Calu3 (cell line): ENCODE results near the gene RAMP1. TPM values are rescaled to one million over a fixed set of nuclear protein-coding genes. Genes with fewer than 3 reads are reported as not detected.

Source experiments
- BruUV-seq: library from RNA; stranded (reverse); fragments of 400-500 nt; replicated peaks from 2 replicates; lab custom pipeline; 2021; lab: Mats Ljungman, UMichigan
- CTCF ChIA-PET: fragments of 300-600 bp; sonication (Branson Sonifier 250); formaldehyde crosslinking; loops from one replicate; lab custom pipeline; 2022; ENCODE audit warnings: antibody characterized with exemption; lab: Charles Lee
- DNase-seq: peaks from one replicate; pipeline ENCODE4 v3.0.0; 2022
- H3K27ac Mint-ChIP-seq: one replicate; pipeline ENCODE4 v1.8.0; 2022; ENCODE audit warnings: mixed read lengths; ENCODE audit not compliant: unreplicated experiment
- H3K27me3 Mint-ChIP-seq: one replicate; pipeline ENCODE4 v1.8.0; 2022; ENCODE audit warnings: mixed read lengths; ENCODE audit not compliant: unreplicated experiment
- H3K36me3 Mint-ChIP-seq: one replicate; pipeline ENCODE4 v1.8.0; 2022; ENCODE audit warnings: mild to moderate bottlenecking, moderate library complexity, mixed read lengths; ENCODE audit not compliant: insufficient read depth, unreplicated experiment
- H3K4me1 Mint-ChIP-seq: one replicate; pipeline ENCODE4 v1.8.0; 2022; ENCODE audit warnings: mild to moderate bottlenecking, low read depth, mixed read lengths; ENCODE audit not compliant: unreplicated experiment
- H3K4me3 Mint-ChIP-seq: one replicate; pipeline ENCODE4 v1.8.0; 2022; ENCODE audit warnings: mild to moderate bottlenecking, low read depth, moderate library complexity, mixed read lengths; ENCODE audit not compliant: unreplicated experiment
- H3K9me3 Mint-ChIP-seq: one replicate; pipeline ENCODE4 v1.8.0; 2022; ENCODE audit warnings: low read depth, mixed read lengths; ENCODE audit not compliant: unreplicated experiment
- intact Hi-C: fragments of 100-400 bp; cut with micrococcal nuclease; formaldehyde crosslinking; loops from one replicate; pipeline ENCODE4 v1.10.0; 2022; ENCODE audit not compliant: unreplicated experiment
- total RNA-seq: library from RNA; stranded (reverse); gene quantifications from 2 replicates; pipeline ENCODE4 v1.2.3, GENCODE V29; 2022
- TF ChIP-seq, protein P1 (sequence below): fragments of 200-600 bp; IDR thresholded peaks from one replicate; pipeline ENCODE4 v1.8.0; 2022; ENCODE audit warnings: antibody characterized with exemption; ENCODE audit not compliant: unreplicated experiment

The RAMP1 gene
- total RNA-seq, 1 experiment from 2014 or later: 9.8 TPM

- H3K27ac Mint-ChIP-seq: no peak overlapping the region
- H3K9me3 Mint-ChIP-seq: no peaks in the 10 kb centered on the region
- no peaks in the 10 kb centered on the region for H3K4me1 Mint-ChIP-seq
- TF ChIP-seq, protein P1, sequence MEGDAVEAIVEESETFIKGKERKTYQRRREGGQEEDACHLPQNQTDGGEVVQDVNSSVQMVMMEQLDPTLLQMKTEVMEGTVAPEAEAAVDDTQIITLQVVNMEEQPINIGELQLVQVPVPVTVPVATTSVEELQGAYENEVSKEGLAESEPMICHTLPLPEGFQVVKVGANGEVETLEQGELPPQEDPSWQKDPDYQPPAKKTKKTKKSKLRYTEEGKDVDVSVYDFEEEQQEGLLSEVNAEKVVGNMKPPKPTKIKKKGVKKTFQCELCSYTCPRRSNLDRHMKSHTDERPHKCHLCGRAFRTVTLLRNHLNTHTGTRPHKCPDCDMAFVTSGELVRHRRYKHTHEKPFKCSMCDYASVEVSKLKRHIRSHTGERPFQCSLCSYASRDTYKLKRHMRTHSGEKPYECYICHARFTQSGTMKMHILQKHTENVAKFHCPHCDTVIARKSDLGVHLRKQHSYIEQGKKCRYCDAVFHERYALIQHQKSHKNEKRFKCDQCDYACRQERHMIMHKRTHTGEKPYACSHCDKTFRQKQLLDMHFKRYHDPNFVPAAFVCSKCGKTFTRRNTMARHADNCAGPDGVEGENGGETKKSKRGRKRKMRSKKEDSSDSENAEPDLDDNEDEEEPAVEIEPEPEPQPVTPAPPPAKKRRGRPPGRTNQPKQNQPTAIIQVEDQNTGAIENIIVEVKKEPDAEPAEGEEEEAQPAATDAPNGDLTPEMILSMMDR: no peak
- no TSS peak for BruUV-seq
- no peak for DNase-seq
- no peaks in the 10 kb centered on the region for H3K27me3 Mint-ChIP-seq
- intact Hi-C loops: no loop called here
- no peak overlapping the region for H3K4me3 Mint-ChIP-seq
- H3K36me3 Mint-ChIP-seq: no peaks in the 10 kb centered on the region
- CTCF ChIA-PET: no interaction called here
These were observed 23.4 kb downstream of the RAMP1 start for GRCh38 chr2:237882510-237883481.

DNA sequence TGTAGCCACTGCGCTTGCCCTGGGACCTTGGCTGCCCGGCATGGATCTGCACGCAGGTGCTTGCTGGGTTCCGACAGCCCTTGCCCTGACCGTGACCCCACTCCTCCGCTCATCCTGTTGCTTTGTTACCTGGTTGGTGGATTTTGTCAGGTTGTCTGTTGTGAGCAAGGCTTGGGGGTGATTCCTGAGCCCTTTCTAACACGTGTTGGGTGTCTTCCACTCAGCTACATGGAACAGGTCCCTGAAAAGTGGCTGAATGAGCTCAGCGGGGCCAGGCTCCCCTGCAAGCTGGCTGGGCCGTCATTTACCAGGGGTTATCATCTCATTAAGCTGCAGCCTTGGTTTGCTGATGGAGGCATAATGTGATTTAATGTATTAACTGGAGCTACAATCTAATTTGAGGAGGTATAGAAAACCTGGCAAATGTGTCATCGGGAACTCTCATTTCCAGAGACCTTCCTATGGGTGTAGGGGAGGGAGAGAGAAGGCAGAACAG is 24.6 kb downstream of the RAMP1 start:
- CTCF ChIA-PET: no interaction called here
- Mint-ChIP-seq H3K4me1 (no peaks in the 10 kb centered on the region), H3K4me3 (no peak overlapping the region), H3K27me3 (no peaks in the 10 kb centered on the region), H3K36me3 (no peaks in the 10 kb centered on the region), H3K27ac (no peak overlapping the region), H3K9me3 (no peaks in the 10 kb centered on the region)
- TF ChIP-seq, protein P1: no peak
- intact Hi-C loops: no loop called here
- no TSS peak for BruUV-seq
- no peak for DNase-seq

GRCh38 chr2:237884681-237885080 is 25.3 kb downstream of the RAMP1 start:
- CTCF ChIA-PET: no interaction called here
- DNase-seq: no peak
- TF ChIP-seq, protein P1: no peak
- H3K36me3 Mint-ChIP-seq: no peaks in the 10 kb centered on the region
- H3K4me1 Mint-ChIP-seq: no peaks in the 10 kb centered on the region
- H3K27ac Mint-ChIP-seq: no peak overlapping the region
- H3K9me3 Mint-ChIP-seq: no peaks in the 10 kb centered on the region
- H3K27me3 Mint-ChIP-seq: no peaks in the 10 kb centered on the region
- no peak overlapping the region for H3K4me3 Mint-ChIP-seq
- BruUV-seq: no TSS peak
- intact Hi-C loops: no loop called here

- Mint-ChIP-seq H3K4me3 (no peak overlapping the region), H3K9me3 (no peaks in the 10 kb centered on the region), H3K36me3 (no peaks in the 10 kb centered on the region), H3K4me1 (no peaks in the 10 kb centered on the region), H3K27ac (no peak overlapping the region), H3K27me3 (no peaks in the 10 kb centered on the region)
- intact Hi-C loops: no loop called here
- no peak for DNase-seq
- TF ChIP-seq, protein P1: no peak
- CTCF ChIA-PET: no interaction called here
- no TSS peak for BruUV-seq
These were observed 25.9 kb downstream of the RAMP1 start for GRCh38 chr2:237885111-237885930.
